HG02642 (cell line): ENCODE results near the gene CCDC91.
A peak's percentile ranks its signal among the peaks of the same experiment; 100 is the strongest.

Experiments used
- ATAC-seq: cut with Tn5 transposase; IDR thresholded peaks from one replicate; pipeline ENCODE4 v1.9.1; 2021; ENCODE audit warnings: mild to moderate bottlenecking; ENCODE audit not compliant: unreplicated experiment, poor library complexity

CCDC91 gene, protein sequence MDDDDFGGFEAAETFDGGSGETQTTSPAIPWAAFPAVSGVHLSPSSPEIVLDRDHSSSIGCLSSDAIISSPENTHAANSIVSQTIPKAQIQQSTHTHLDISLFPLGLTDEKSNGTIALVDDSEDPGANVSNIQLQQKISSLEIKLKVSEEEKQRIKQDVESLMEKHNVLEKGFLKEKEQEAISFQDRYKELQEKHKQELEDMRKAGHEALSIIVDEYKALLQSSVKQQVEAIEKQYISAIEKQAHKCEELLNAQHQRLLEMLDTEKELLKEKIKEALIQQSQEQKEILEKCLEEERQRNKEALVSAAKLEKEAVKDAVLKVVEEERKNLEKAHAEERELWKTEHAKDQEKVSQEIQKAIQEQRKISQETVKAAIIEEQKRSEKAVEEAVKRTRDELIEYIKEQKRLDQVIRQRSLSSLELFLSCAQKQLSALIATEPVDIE

DNA sequence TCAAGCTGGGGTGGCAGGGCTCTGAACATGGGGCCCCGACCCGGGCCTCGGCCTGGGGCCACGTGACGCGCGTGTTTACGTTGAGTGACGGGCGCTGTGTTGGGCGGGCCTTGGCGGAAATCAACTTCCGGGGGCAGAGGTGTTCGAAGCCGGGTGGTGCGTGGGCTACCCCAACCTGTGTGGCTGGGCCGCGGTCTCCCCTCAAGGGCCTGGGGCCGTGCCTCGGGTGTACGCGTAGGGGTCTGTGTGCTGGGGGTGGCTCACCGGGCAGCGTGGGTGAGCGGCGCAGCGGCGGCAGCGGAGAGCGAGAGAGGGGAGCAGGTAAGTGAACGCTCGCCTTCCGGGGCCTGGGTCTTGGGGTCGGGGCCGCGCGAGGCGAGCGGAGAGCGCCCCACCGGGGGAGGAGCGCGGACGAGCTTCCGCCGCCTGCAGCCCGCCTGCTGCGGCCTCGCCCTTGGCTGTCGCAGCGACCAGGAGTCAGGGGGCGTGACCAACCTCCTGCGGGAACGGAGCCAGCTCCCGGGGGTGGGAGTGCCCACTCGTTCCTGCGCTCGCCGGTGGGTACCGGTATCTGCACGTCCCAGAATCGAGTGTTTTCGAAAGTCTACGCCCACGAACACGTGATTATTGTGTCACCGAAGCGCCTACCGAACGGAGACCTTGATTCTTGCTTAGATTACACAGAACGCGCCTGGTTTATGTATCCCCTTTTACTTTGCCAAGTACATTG is at the start of gene CCDC91:
Gene CCDC91 (plus strand): TSS at position 136 of the 730 bp plus-strand sequence. CDS start 66,760 bp downstream, outside the sequence.
- peak; percentile 94 for ATAC-seq

GRCh38 chr12:28144059-28144458 is 46.2 kb upstream of the CCDC91 start:
- ATAC-seq: no peak

DNA sequence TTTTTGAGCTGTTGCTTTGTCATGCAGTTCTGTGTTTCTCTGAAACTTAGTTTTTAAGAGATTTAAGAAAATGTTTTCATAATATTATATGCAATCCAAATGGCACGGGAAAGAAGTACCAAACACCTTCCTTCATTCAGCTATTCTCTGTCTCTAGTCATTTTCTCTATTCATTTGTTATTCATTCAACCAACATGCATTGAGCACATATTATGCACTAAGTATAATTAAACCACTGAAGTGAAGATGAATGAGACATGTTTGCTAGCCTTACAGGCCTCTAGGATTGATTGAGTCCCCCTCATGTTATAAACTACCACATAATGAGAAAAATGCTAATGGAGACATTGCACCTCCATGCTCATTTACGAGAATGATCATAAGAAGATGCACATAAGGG is 45.7 kb upstream of the CCDC91 start:
- no peak for ATAC-seq

- ATAC-seq: no peak
Observed at GRCh38 chr12:28145216-28145615, 45.0 kb upstream of the CCDC91 start.

DNA sequence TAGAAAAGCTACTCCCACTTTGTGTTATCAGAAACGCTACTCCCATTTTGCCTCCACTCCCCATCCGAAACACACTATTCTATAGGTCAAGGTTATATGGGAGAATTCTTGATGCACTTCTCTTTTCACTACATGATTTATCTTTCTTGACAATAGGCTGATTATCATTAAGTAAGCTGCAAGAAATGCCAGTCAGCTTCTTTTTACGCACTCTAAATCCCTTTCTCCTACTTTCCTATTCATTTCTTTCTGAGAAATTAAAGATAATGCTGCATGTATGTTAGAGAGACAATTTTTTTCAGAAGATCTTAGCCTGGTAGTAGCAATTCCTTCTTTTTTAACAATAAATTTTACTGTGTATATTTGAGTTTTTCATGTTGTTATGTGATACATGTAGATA is 41.0 kb upstream of the CCDC91 start:
- no peak for ATAC-seq

- no peak for ATAC-seq
Observed at GRCh38 chr12:28156362-28156761, 33.9 kb upstream of the CCDC91 start.

GRCh38 chr12:28156804-28157203 is 33.5 kb upstream of the CCDC91 start:
- ATAC-seq: no peak

DNA sequence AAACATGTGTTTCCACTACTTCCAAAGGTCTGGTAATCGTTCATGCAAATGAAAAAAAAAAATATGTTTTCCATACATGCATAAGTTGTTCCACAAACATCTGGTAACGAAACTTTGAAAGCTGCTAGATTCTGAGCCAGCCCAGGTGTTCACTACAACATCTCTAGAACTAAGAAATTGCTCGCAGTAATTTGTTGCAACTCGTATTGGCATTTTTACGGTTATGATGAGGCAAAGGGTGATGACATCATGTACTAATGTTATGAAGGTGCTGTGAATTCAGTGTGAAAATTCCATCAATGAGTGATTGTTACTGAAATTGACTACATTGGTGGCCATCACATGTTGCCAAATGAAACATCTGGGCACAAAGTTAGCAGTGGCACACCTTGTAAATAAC is 31.9 kb upstream of the CCDC91 start:
- no peak for ATAC-seq

GRCh38 chr12:28159688-28160087 is 30.6 kb upstream of the CCDC91 start:
- ATAC-seq: no peak

DNA sequence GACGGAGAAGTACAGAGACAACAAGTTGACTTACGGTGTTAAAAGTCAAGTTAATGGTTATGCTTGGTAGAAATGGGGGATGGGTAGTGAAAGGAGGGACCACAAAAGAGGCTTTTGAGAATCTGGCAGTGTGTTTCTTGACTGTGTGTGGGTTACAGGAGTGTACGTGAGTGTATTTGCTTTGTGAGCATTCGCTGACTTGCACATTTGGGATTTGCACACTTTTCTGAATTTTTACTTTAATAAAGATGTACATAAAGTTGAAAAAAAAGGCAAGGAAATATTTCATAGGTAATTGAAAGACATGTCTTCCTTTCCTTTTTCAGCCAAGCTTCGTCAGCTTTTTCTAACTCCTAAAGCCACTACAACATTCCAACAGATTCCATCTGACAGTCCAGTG is 28.6 kb upstream of the CCDC91 start:
- no peak for ATAC-seq

DNA sequence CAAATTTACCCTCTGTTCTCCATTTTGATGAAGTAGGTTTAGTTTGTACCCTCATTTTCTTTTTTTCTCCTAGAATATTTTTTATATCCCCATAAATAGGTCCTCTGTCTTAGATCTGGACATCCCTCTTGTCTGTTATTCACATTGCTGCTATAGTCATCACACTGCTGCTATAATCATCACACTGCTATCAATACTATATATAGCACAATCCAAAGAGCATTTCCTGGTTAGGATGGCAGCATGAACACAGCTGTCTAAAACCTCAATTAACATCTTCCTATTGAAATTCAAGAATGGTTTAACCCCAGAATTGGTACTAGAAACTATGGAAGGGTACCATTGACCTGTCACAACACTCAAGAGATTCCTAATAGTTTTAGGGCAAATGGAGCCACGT is 27.6 kb upstream of the CCDC91 start:
- ATAC-seq: no peak

- ATAC-seq: no peak
Observed at GRCh38 chr12:28164644-28165275, 25.5 kb upstream of the CCDC91 start.

- ATAC-seq: no peak
Observed at GRCh38 chr12:28167981-28168485, 22.2 kb upstream of the CCDC91 start.

GRCh38 chr12:28171356-28172060 is 18.7 kb upstream of the CCDC91 start:
- no peak for ATAC-seq

DNA sequence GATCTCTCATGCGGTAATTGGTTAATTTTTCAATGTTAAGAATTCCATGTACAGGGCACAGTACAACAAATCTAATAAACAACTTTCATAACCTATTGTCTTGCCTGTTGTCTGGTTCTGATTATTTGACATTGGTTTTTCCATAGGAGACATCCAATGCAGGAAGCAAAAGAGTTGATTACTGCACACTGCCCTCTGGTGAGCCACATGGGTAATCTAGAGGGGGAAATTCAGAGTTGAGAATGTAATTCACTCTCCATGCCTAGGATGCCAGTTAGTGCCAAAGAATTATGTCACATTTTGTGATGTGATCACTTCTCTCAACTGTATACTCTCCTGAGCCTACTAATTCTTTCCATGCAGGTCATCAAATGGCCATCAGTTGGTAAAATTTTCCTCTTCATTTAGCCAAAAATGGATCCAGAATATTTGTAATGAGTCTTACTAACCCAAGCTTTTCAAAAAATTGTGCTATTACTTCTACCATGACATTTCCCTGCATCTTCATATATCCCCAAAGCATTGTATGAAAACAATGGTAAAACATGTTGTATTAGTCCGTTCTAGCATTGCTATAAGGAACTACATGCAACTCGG is 17.7 kb upstream of the CCDC91 start:
- ATAC-seq: no peak

DNA sequence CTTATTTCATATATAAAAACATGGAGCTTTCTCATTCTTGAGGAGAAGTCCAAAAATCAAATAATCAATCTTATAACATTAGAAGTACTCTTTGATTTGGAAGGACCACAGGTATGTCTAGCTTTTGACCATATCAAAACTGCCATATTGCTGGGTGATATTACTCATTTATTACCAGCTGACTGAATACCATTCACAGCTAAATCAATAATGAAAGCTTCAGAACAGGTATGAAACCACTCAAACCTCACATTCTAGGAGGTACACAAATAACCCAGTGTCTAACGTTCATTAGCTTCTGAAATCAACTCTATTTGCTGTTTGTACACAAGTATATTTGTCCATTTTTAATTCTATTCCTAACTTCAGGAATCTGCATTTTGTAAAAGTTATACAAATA is 16.8 kb upstream of the CCDC91 start:
- ATAC-seq: no peak

DNA sequence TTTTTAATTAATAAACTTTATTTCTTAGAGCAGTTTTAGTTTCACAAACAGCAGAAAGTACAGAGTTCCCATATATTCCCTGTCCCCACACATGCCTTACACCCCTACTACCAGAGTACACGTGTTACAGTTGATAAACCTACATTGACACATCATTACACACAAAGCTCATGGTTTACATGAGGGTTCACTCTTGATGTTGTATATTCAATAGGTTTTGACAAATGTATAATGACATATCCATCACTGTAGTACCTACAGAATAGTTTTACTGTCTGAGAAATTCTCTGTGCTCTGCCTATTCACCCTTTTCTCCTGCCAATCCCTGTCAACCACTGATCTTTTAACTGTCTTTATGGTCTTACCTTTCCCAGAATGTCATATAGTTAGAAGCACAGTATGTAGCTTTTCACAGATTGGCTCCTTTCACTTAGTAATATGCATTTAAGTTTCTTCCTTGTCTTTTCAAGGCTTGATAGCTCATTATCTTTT is 15.1 kb upstream of the CCDC91 start:
- ATAC-seq: no peak

DNA sequence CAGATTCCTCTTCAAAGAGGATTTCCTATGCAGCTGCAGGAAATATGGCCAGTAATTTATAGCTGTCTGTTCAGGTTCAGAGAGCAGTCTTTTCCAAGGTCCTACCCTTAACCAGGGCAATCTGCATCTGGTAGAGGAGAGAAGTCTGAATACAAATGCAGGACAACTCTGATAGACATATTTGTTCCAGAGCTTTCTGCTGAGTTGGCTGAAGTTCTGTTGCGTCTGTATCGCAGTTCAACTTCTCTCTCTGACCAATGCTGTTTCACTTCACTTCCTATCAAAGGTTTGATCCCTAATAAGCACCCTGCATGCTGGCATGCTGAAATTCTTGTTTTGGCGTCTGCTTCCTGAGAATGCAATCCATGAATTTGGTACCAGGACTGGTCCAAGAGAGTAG is 14.0 kb upstream of the CCDC91 start:
- ATAC-seq: no peak

DNA sequence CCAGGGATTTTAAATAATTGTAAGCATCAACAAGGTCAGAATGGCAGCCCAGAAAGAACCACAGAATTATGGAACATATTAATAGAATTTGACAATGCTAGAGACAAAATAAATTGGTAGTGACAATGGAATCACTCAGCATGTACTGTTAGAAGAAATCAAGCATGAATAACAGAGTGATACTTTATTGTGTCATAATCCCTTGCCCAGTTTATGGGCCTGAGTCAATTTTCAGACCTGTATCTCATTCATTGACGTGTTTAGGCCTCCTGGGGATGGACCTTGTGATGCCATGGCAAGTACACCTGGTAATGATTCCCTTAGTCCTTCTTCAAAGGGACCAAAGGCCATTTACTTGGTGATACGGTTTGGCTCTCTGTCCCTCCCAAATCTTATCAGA is 12.8 kb upstream of the CCDC91 start:
- ATAC-seq: no peak

GRCh38 chr12:28177905-28178304 is 12.4 kb upstream of the CCDC91 start:
- no peak for ATAC-seq
